ENCODE measurements around the gene LRP1B.

DNA sequence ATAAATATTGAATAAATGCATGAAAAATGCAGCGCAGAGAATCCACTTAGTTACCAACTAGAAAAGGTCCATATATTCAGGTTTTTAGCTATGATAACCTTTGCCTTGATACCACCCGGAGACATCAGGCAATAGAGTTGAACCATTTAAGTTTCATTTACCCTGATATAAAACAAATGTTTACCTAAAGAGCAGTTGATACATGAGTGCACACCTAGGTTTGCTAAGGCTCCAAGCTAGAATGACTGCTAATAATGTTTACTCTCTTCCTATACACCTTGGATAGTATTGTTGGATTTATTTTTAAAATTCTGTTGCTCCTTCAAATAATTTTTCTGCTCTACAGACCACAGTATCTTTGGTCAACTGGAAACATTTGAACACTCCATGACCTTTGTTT, 1463.6 kb downstream of the LRP1B start:
- TF ChIP-seq GABPA (IDR thresholded peaks at IDR 0.05 in 1 of 2, conservative IDR thresholded peaks at IDR 0.05 in 1 of 2) = no peak
- TF ChIP-seq, protein P1, sequence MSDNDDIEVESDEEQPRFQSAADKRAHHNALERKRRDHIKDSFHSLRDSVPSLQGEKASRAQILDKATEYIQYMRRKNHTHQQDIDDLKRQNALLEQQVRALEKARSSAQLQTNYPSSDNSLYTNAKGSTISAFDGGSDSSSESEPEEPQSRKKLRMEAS (IDR thresholded peaks at IDR 0.05) = no peak
- no peak for TF ChIP-seq TAF1 (conservative IDR thresholded peaks at IDR 0.05)
- TF ChIP-seq, protein P2, sequence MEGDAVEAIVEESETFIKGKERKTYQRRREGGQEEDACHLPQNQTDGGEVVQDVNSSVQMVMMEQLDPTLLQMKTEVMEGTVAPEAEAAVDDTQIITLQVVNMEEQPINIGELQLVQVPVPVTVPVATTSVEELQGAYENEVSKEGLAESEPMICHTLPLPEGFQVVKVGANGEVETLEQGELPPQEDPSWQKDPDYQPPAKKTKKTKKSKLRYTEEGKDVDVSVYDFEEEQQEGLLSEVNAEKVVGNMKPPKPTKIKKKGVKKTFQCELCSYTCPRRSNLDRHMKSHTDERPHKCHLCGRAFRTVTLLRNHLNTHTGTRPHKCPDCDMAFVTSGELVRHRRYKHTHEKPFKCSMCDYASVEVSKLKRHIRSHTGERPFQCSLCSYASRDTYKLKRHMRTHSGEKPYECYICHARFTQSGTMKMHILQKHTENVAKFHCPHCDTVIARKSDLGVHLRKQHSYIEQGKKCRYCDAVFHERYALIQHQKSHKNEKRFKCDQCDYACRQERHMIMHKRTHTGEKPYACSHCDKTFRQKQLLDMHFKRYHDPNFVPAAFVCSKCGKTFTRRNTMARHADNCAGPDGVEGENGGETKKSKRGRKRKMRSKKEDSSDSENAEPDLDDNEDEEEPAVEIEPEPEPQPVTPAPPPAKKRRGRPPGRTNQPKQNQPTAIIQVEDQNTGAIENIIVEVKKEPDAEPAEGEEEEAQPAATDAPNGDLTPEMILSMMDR (IDR thresholded peaks at IDR 0.05; ENCODE audit: low read depth, low read length, missing input control) = no peak
- no peak for TF ChIP-seq FOXA1 (IDR thresholded peaks at IDR 0.05)
- TF ChIP-seq, protein P3, sequence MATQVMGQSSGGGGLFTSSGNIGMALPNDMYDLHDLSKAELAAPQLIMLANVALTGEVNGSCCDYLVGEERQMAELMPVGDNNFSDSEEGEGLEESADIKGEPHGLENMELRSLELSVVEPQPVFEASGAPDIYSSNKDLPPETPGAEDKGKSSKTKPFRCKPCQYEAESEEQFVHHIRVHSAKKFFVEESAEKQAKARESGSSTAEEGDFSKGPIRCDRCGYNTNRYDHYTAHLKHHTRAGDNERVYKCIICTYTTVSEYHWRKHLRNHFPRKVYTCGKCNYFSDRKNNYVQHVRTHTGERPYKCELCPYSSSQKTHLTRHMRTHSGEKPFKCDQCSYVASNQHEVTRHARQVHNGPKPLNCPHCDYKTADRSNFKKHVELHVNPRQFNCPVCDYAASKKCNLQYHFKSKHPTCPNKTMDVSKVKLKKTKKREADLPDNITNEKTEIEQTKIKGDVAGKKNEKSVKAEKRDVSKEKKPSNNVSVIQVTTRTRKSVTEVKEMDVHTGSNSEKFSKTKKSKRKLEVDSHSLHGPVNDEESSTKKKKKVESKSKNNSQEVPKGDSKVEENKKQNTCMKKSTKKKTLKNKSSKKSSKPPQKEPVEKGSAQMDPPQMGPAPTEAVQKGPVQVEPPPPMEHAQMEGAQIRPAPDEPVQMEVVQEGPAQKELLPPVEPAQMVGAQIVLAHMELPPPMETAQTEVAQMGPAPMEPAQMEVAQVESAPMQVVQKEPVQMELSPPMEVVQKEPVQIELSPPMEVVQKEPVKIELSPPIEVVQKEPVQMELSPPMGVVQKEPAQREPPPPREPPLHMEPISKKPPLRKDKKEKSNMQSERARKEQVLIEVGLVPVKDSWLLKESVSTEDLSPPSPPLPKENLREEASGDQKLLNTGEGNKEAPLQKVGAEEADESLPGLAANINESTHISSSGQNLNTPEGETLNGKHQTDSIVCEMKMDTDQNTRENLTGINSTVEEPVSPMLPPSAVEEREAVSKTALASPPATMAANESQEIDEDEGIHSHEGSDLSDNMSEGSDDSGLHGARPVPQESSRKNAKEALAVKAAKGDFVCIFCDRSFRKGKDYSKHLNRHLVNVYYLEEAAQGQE (IDR thresholded peaks at IDR 0.05) = no peak
- TF ChIP-seq, protein P4, sequence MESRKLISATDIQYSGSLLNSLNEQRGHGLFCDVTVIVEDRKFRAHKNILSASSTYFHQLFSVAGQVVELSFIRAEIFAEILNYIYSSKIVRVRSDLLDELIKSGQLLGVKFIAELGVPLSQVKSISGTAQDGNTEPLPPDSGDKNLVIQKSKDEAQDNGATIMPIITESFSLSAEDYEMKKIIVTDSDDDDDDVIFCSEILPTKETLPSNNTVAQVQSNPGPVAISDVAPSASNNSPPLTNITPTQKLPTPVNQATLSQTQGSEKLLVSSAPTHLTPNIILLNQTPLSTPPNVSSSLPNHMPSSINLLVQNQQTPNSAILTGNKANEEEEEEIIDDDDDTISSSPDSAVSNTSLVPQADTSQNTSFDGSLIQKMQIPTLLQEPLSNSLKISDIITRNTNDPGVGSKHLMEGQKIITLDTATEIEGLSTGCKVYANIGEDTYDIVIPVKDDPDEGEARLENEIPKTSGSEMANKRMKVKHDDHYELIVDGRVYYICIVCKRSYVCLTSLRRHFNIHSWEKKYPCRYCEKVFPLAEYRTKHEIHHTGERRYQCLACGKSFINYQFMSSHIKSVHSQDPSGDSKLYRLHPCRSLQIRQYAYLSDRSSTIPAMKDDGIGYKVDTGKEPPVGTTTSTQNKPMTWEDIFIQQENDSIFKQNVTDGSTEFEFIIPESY (IDR thresholded peaks at IDR 0.05) = no peak
- no peak for TF ChIP-seq JUND (IDR thresholded peaks at IDR 0.05)
- TF ChIP-seq EGR1 (IDR thresholded peaks at IDR 0.05; ENCODE audit: low read depth in 2 of 2) = no peak
- TF ChIP-seq SP1 (IDR thresholded peaks at IDR 0.05) = no peak
- TF ChIP-seq, protein P5, sequence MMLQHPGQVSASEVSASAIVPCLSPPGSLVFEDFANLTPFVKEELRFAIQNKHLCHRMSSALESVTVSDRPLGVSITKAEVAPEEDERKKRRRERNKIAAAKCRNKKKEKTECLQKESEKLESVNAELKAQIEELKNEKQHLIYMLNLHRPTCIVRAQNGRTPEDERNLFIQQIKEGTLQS (IDR thresholded peaks at IDR 0.05) = no peak
